LNCAP (cell line): Measurements from ENCODE around the gene CNTNAP2.

ENCODE experiments used
- TF ChIP-seq, protein P1 (sequence below): fragments of 450-650 bp; IDR thresholded peaks from 2 replicates; pipeline ENCODE4 v1.5.1; 2017; ENCODE audit warnings: mild to moderate bottlenecking

Gene CNTNAP2

DNA sequence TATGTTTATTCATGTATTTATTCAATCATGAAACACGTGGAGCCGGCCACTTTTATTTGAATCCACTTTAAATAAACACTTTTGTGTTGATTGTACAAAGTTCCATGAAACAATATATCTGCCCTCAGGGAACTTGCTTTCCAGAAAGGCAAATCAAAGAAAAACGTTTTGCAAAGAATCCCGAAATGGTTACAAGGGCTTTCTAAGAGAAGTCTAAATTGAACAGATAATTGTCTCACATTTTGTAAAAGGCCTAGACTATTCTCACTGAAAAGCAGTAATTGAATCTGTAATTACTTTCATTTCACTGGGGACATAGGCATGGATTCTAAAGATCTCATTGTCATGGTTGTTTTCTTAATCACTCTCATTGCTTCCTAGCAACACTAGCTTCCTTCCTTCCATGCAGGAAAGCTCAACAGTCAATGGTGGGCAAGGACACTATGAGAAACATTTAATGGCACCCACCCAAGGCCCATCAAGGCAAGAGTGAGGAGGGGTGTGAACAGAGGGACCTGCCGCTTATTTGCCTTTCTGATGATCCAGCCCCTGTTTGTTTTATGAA, 1851.5 kb downstream of the CNTNAP2 start:
- TF ChIP-seq, protein P1, sequence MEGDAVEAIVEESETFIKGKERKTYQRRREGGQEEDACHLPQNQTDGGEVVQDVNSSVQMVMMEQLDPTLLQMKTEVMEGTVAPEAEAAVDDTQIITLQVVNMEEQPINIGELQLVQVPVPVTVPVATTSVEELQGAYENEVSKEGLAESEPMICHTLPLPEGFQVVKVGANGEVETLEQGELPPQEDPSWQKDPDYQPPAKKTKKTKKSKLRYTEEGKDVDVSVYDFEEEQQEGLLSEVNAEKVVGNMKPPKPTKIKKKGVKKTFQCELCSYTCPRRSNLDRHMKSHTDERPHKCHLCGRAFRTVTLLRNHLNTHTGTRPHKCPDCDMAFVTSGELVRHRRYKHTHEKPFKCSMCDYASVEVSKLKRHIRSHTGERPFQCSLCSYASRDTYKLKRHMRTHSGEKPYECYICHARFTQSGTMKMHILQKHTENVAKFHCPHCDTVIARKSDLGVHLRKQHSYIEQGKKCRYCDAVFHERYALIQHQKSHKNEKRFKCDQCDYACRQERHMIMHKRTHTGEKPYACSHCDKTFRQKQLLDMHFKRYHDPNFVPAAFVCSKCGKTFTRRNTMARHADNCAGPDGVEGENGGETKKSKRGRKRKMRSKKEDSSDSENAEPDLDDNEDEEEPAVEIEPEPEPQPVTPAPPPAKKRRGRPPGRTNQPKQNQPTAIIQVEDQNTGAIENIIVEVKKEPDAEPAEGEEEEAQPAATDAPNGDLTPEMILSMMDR = no peak

DNA sequence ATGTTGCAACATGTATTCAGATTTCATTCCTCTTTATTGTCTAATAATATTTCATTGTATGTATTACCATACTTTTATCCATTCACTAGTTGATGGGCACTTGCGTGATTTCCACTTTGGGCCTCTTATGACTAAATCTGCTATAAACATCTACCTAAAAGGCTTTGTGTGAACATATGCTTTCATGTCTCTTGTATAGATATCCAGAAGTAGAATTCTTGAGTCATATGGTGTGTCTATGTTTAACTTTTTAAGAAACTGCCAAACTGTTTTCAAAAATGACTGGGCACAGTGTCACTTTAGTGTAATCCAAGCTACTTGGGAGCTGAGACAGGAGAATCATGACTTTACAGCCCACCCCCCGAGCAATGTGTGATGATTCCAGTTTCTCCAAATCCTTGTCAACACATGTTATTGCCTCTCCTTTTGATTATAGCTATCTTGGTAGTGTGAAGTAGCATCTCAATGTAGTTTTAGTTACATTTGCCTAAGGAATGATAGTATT, 1855.1 kb downstream of the CNTNAP2 start:
- TF ChIP-seq, protein P1 = no peak

DNA sequence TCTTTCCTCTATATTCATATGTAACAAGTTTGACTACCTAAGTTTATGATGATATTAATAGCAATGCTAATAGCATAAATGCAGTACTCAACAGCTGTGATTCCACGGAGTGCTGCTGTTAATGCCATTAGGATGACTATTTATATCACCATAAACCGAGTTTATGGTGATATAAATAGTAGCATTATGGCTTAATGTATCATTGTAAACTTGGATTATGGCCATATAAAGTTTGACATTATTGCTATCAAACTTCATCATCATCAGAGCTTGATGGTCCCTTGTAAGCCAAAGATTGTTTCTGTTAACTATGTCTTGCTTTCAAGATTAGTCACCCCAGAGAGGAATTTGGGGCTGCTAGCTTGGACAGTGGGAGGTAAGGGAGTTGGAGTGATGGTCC, 1861.6 kb downstream of the CNTNAP2 start:
- TF ChIP-seq, protein P1 = no peak

DNA sequence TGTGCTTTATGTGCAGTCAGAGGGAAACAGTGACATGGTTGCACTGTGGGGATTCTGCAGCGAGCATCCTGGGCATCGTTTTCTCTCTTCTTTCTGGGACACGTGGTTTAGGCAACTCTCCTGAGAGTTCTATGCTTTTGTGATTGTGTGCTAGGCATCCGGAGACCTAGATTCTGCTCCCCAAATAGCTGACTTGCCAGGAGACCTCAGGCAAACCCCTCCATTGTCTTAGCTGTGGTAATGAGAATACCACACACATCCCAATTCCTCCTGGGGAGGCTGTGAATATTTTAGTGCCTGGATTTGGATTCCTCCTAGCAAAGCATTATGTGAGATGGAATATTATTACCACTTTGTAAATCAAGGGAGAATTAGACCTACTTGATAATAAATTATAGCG, 1862.0 kb downstream of the CNTNAP2 start:
- TF ChIP-seq, protein P1 = no peak

DNA sequence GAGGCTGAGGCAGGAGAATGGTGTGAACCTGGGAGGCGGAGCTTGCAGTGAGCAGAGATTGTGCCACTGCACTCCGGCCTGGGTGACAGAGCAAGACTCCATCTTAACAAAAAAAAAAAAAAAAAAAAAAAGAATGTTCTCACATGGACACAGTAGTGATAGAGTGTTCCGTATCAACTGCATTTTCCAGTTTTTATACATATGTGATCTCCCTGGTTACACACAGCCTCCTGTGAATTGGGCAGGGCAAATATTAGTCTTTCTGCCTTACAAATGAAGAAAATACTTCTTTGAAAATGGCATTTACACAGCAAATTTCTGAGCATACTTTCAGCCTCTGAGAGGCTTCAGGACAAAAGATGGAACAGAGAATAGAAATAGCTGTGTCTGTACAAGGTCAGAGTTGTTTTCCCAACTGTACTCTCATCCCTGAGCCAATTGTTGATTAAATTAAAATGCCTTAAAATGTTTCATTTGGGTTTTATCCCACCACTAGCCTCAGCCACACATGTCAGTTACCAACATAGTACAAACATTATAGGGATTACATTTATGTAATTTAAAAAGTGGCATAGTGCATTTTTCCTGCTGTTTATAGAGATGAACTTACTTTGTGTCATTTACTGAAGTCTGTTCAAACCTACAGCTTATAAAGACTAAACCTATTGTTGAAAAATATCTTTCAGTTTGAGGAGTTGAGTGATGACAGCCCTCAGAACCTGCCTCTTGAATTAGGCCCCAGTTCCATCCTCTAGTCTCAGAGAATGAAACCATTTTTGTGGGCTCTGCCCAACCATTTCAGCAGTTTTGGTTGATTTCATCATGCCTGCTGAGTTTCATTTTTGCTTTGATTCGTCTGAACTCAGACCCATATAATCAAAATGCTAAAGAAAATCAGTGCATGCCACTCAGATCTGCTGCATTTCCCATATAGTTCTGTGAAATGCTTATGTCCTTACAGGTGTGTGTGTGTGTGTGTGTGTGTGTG, 1864.5 kb downstream of the CNTNAP2 start:
- TF ChIP-seq, protein P1 = no peak

DNA sequence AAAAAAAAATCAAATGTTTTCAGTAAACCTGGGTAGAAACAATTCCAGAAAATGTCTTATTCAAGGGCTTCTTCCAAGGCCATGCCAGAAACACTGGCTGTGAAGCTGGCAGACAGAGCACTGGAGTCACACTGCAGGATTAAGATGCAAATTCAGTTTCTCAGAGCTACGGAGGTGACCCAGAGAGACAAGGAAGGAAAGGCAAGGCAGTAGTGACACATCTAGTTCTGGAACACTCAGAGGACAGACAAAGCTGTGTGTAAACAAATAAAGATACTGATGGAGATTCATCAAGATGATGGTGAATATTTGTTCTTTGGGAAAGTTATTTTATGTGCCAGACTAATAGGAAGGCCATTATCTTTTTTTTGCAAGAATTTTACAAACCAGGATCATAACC, 1865.7 kb downstream of the CNTNAP2 start:
- TF ChIP-seq, protein P1 = no peak

DNA sequence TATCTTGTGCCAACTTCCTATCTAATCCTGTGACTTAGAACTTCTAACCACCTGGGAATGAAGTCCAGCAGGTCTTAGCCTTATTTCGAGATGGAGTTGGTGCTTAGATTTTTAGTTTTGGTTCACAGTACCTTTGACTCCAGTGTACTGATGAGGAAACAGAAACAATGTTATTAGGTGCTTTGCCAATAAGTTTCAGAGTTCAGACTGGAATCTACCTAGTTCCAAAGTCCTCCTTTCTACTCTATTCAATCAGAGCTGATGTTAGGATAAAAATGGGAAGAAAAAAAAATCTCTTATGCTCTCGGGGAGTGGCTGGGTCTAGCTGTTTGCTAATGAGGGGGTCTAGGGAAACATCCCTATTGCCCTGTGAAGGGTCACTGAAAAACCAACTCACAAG, 1867.7 kb downstream of the CNTNAP2 start:
- TF ChIP-seq, protein P1 = no peak
